Spleen (tissue), 11 donors: ENCODE data around the gene KCNK17. TPM values are rescaled to one million over a fixed set of nuclear protein-coding genes. Genes with fewer than 3 reads are reported as not detected.

Source experiments
- DNase-seq: peaks from one replicate; pipeline ENCODE4 v3.0.0-alpha.2; 2020
- H3K27ac ChIP-seq, 8 donors: fragments of 200-600 bp; sonication (generic) in 7 of 8; 1 replicate in 4 of 8; 2 replicates in 4 of 8; pipeline versions ENCODE4 v1.5.0 to v1.8.0; 2016 to 2021; ENCODE audit warnings: inconsistent platforms in 4 of 8, mild to moderate bottlenecking in 4 of 8, moderate library complexity in 1 of 8
- H3K27me3 ChIP-seq, 7 donors: fragments of 200-600 bp; sonication (generic) in 6 of 7; replicated peaks in 1 of 7; 1 replicate in 4 of 7; 2 replicates in 3 of 7; pipeline versions ENCODE4 v1.5.0 to v1.8.0; 2016 to 2021; ENCODE audit warnings: inconsistent platforms in 3 of 7, mild to moderate bottlenecking in 1 of 7
- H3K36me3 ChIP-seq, 6 donors: fragments of 200-600 bp; sonication (generic) in 5 of 6; 1 replicate in 4 of 6; 2 replicates in 2 of 6; pipeline versions ENCODE4 v1.5.0 to v1.8.0; 2016 to 2021; ENCODE audit warnings: inconsistent platforms in 2 of 6
- H3K4me1 ChIP-seq, 6 donors: fragments of 200-600 bp; sonication (generic) in 5 of 6; 1 replicate in 3 of 6; 2 replicates in 3 of 6; pipeline versions ENCODE4 v1.5.0 to v1.8.0; 2016 to 2021; ENCODE audit warnings: inconsistent platforms in 3 of 6
- H3K4me3 ChIP-seq, 8 donors: fragments of 200-600 bp; sonication (generic) in 7 of 8; 1 replicate in 4 of 8; 2 replicates in 4 of 8; pipeline versions ENCODE4 v1.5.0 to v1.8.0; 2016 to 2021; ENCODE audit warnings: inconsistent platforms in 4 of 8, mild to moderate bottlenecking in 4 of 8, moderate library complexity in 2 of 8
- H3K9me3 ChIP-seq, 8 donors: fragments of 200-600 bp; sonication (generic) in 7 of 8; 1 replicate in 4 of 8; 2 replicates in 4 of 8; pipeline versions ENCODE4 v1.5.0 to v1.8.0; 2016 to 2021; ENCODE audit warnings: inconsistent platforms in 4 of 8
- CTCF ChIP-seq, 11 experiments: fragments of 200-600 bp in 7 of 11; fragments of 450-650 bp in 4 of 11; sonication (generic) in 4 of 11; IDR thresholded peaks in 8 of 11; conservative IDR thresholded peaks in 3 of 11; 1 replicate in 7 of 11; 2 replicates in 4 of 11; pipeline versions ENCODE4 v1.4.0 to v1.8.0; 2016 to 2021; ENCODE audit warnings: antibody characterized with exemption in 11 of 11, inconsistent platforms in 4 of 11, mild to moderate bottlenecking in 1 of 11
- POLR2A ChIP-seq, 3 donors: fragments of 450-650 bp; IDR thresholded peaks; one replicate each; pipeline ENCODE4 v1.5.1; 2017; ENCODE audit warnings: antibody characterized with exemption in 3 of 3, mild to moderate bottlenecking in 1 of 3
- POLR2AphosphoS5 ChIP-seq, 3 donors: sonication (generic); formaldehyde crosslinking; IDR thresholded peaks; one replicate each; pipeline ENCODE4 v1.5.1; 2017; ENCODE audit warnings: antibody characterized with exemption in 3 of 3
- WGBS, 5 donors: extraction: QIAGEN DNeasy Blood & Tissue Kit in 3 of 5; methylation state at CpG; one replicate each; pipeline versions ENCODE4 v1.1.5 to v1.1.7; 2013 to 2018; 5-methylcytosine and 5-hydroxymethylcytosine counted together
- intact Hi-C: fragments of 100-400 bp; cut with DNase I; formaldehyde crosslinking; loops from one replicate; pipeline ENCODE4 v1.15.0; 2023; ENCODE audit warnings: low total_unique reads
- polyA plus RNA-seq, 3 donors: library from polyadenylated mRNA; stranded (reverse); fragments of 200-250 nt; gene quantifications; one replicate each; pipeline ENCODE4 v1.2.1, GENCODE V29; 2013
- total RNA-seq, 7 donors: library from RNA; depleted of rRNA in 3 of 7; stranded (reverse); fragments of >200 nt in 3 of 7; fragmentation: NEBNext Ultra II Directional in 4 of 7; extraction: Animal tissue kit (Norgen Biotek cat#: 25700) in 4 of 7; gene quantifications; one replicate each; pipeline versions ENCODE4 v1.1.0 to v1.2.1, GENCODE V29; 2016 to 2021
- donor health status: healthy with polysubstance abuse.
- donor health status: DM: no; HTN: no; CAD: no; lungs with moderate emphysema.
- donor health status: DM: no; HTN: no; CAD: no.
- donor health status: Bipolar disorder and iron deficiency.
- donor health status: healthy.
- donor health status: DM: no; HTN: no; CAD: no.
- donor health status: DM: yes; HTN: yes; CAD: no.

The KCNK17 gene
- total and polyA plus RNA-seq, 10 donors, result 0.16 to 0.98 (median 0.46) TPM; not detected in 2

GRCh38 chr6:39302011-39302410 is 12.2 kb downstream of the KCNK17 start:
- H3K4me1 ChIP-seq, result peaks cover 0 to 8% (median 2%) of the 10 kb centered on the region in 6 donors
- peaks cover 0 to 11% (median 0%) of the 10 kb centered on the region in 7 donors for H3K27me3 ChIP-seq
- TF ChIP-seq POLR2AphosphoS5 (IDR thresholded peaks at IDR 0.05) (no peak), POLR2A (IDR thresholded peaks at IDR 0.05) (no peak), CTCF (IDR thresholded peaks at IDR 0.05 in 8 of 11, conservative IDR thresholded peaks at IDR 0.05 in 3 of 11) (no peak)
- no peaks in the 10 kb centered on the region for H3K36me3 ChIP-seq
- 84 to 97% (median 88%) methylated on average over 1 to 2 of the region's 2 CpGs for WGBS, 5 donors
- H3K27ac ChIP-seq, result no peak overlapping the region
- H3K9me3 ChIP-seq, result no peaks in the 10 kb centered on the region
- no peak overlapping the region for H3K4me3 ChIP-seq
- DNase-seq, result no peak
- intact Hi-C loops, result loop anchor here (2.0 to 10.0 kb wide), 3 partner anchors 135 to 430 kb away; no protein-coding TSS in a partner anchor

- H3K27me3 ChIP-seq, result peaks cover 0 to 11% (median 0%) of the 10 kb centered on the region in 7 donors
- H3K4me3 ChIP-seq, result no peak overlapping the region
- no peak overlapping the region for H3K27ac ChIP-seq
- H3K4me1 ChIP-seq, result peaks cover 0 to 8% (median 2%) of the 10 kb centered on the region in 6 donors
- H3K9me3 ChIP-seq, result no peaks in the 10 kb centered on the region
- WGBS, 5 donors, result 73 to 83% (median 79%) methylated on average over 7 of the region's 7 CpGs
- no peaks in the 10 kb centered on the region for H3K36me3 ChIP-seq
- TF ChIP-seq POLR2A (IDR thresholded peaks at IDR 0.05) (no peak), POLR2AphosphoS5 (IDR thresholded peaks at IDR 0.05) (no peak), CTCF (IDR thresholded peaks at IDR 0.05 in 8 of 11, conservative IDR thresholded peaks at IDR 0.05 in 3 of 11) (no peak)
- intact Hi-C loops, result loop anchor here (2.0 to 10.0 kb wide), 3 partner anchors 135 to 429 kb away; no protein-coding TSS in a partner anchor
- DNase-seq, result no peak
Observed at GRCh38 chr6:39301606-39302005, 12.6 kb downstream of the KCNK17 start.

GRCh38 chr6:39300739-39301138 is 13.5 kb downstream of the KCNK17 start:
- Histone ChIP-seq H3K36me3 (no peaks in the 10 kb centered on the region), H3K4me1 (peaks cover 0 to 8% (median 2%) of the 10 kb centered on the region in 6 donors), H3K27me3 (peaks cover 0 to 11% (median 0%) of the 10 kb centered on the region in 7 donors), H3K27ac (no peak overlapping the region), H3K4me3 (no peak overlapping the region), H3K9me3 (no peaks in the 10 kb centered on the region)
- 65 to 81% (median 72%) methylated on average over 6 of the region's 6 CpGs for WGBS, 5 donors
- TF ChIP-seq CTCF (IDR thresholded peaks at IDR 0.05 in 8 of 11, conservative IDR thresholded peaks at IDR 0.05 in 3 of 11), result no peak
- TF ChIP-seq POLR2A (IDR thresholded peaks at IDR 0.05), result no peak
- no peak for TF ChIP-seq POLR2AphosphoS5 (IDR thresholded peaks at IDR 0.05)
- intact Hi-C loops, result loop anchor here (5.0 to 10.0 kb wide), 2 partner anchors 326 to 428 kb away; no protein-coding TSS in a partner anchor
- no peak for DNase-seq

GRCh38 chr6:39298061-39298460 is 16.2 kb downstream of the KCNK17 start:
- Histone ChIP-seq H3K9me3 (no peaks in the 10 kb centered on the region), H3K4me3 (no peak overlapping the region), H3K36me3 (no peaks in the 10 kb centered on the region), H3K27ac (no peak overlapping the region), H3K4me1 (peaks cover 0 to 6% (median 2%) of the 10 kb centered on the region in 6 donors), H3K27me3 (peaks cover 0 to 16% (median 0%) of the 10 kb centered on the region in 7 donors)
- DNase-seq, result no peak
- WGBS, 5 donors, result 59 to 83% (median 67%) methylated on average over 10 of the region's 10 CpGs
- TF ChIP-seq POLR2AphosphoS5 (IDR thresholded peaks at IDR 0.05), result no peak
- no peak for TF ChIP-seq CTCF (IDR thresholded peaks at IDR 0.05 in 8 of 11, conservative IDR thresholded peaks at IDR 0.05 in 3 of 11)
- no peak for TF ChIP-seq POLR2A (IDR thresholded peaks at IDR 0.05)
- intact Hi-C loops, result no loop called here
